Keratinocyte (primary cell): ENCODE measurements around the gene DSCAML1. TPM values are rescaled to one million over a fixed set of nuclear protein-coding genes. Genes with fewer than 3 reads are reported as not detected.

Source experiments
- DNase-seq: peaks from one replicate; pipeline ENCODE4 v3.0.0-alpha.2; 2011; ENCODE audit warnings: low read depth, missing footprints, low spot score
- FAIRE-seq: peaks from 2 replicates; lab custom pipeline; 2011; peaks lifted over from hg19 to GRCh38; lab: Jason Lieb, UNC
- H2AFZ ChIP-seq: 2 replicates; pipeline ENCODE4 v1.6.0; 2012; ENCODE audit warnings: low read length, control low read depth, inconsistent platforms; ENCODE audit not compliant: control insufficient read depth
- H3K27ac ChIP-seq: 2 replicates; pipeline ENCODE4 v1.5.1; 2011; ENCODE audit warnings: low read length; ENCODE audit not compliant: control insufficient read depth, insufficient read depth
- H3K27me3 ChIP-seq: 3 replicates; pipeline ENCODE4 v1.6.0; 2011; ENCODE audit warnings: low read length; ENCODE audit not compliant: control insufficient read depth, insufficient read depth; ENCODE audit errors: extremely low read depth
- H3K36me3 ChIP-seq, 2 experiments: 2 replicates in 1 of 2; 3 replicates in 1 of 2; pipeline ENCODE4 v1.5.1; 2011; ENCODE audit warnings: low read length in 2 of 2, mild to moderate bottlenecking in 1 of 2; ENCODE audit not compliant: control insufficient read depth in 2 of 2, insufficient read depth in 2 of 2; ENCODE audit errors: extremely low read depth in 1 of 2
- H3K4me1 ChIP-seq: 3 replicates; pipeline ENCODE4 v1.5.1; 2011; ENCODE audit warnings: low read length; ENCODE audit not compliant: control insufficient read depth, insufficient read depth; ENCODE audit errors: extremely low read depth
- H3K4me2 ChIP-seq: 3 replicates; pipeline ENCODE4 v1.6.0; 2011; ENCODE audit warnings: low read depth, low read length; ENCODE audit not compliant: control insufficient read depth, insufficient read depth; ENCODE audit errors: extremely low read depth
- H3K4me3 ChIP-seq, 3 experiments: fragments of 200-600 bp in 1 of 3; sonication (generic) in 1 of 3; 2 replicates in 2 of 3; 3 replicates in 1 of 3; pipeline ENCODE4 v1.5.1; 2011 to 2016; ENCODE audit warnings: low read length in 3 of 3, mild to moderate bottlenecking in 3 of 3, control low read depth in 2 of 3, inconsistent platforms in 1 of 3, low read depth in 1 of 3, mixed read lengths in 1 of 3, mixed run types in 1 of 3, moderate library complexity in 1 of 3; ENCODE audit not compliant: control insufficient read depth in 2 of 3, insufficient read depth in 2 of 3; ENCODE audit errors: extremely low read depth in 1 of 3
- H3K79me2 ChIP-seq: 2 replicates; pipeline ENCODE4 v1.6.0; 2012; ENCODE audit warnings: low read length; ENCODE audit not compliant: control insufficient read depth, insufficient read depth
- H3K9ac ChIP-seq: 3 replicates; pipeline ENCODE4 v1.6.0; 2011; ENCODE audit warnings: low read length; ENCODE audit not compliant: control insufficient read depth, insufficient read depth; ENCODE audit errors: extremely low read depth
- H3K9me1 ChIP-seq: 3 replicates; pipeline ENCODE4 v1.6.0; 2011; ENCODE audit warnings: low read length; ENCODE audit not compliant: control insufficient read depth, insufficient read depth; ENCODE audit errors: extremely low read depth
- H3K9me3 ChIP-seq: 2 replicates; pipeline ENCODE4 v1.5.1; 2012; ENCODE audit warnings: low read depth, low read length; ENCODE audit not compliant: control insufficient read depth
- H4K20me1 ChIP-seq: 3 replicates; pipeline ENCODE4 v1.6.0; 2011; ENCODE audit warnings: low read length; ENCODE audit not compliant: control insufficient read depth, insufficient read depth; ENCODE audit errors: extremely low read depth
- CTCF ChIP-seq, 3 experiments: IDR thresholded peaks in 1 of 3; conservative IDR thresholded peaks in 1 of 3; optimal IDR thresholded peaks in 1 of 3; 2 replicates in 2 of 3; 3 replicates in 1 of 3; pipeline versions ENCODE3 to v1.5.1; 2011; ENCODE audit warnings: low read length in 3 of 3, mild to moderate bottlenecking in 3 of 3, moderate library complexity in 2 of 3, control low read depth in 1 of 3, inconsistent platforms in 1 of 3; ENCODE audit not compliant: insufficient read depth in 2 of 3; ENCODE audit errors: extremely low read depth in 1 of 3
- EZH2 ChIP-seq: IDR thresholded peaks from one replicate; pipeline ENCODE4 v1.6.1; 2012; ENCODE audit warnings: inconsistent platforms, mild to moderate bottlenecking, low read length, moderate library complexity
- dilution Hi-C: fragments of 300-500 bp; cut with MboI; formaldehyde crosslinking; loops from one replicate; pipeline ENCODE4 v1.7.0; 2020; ENCODE audit warnings: low sequenced_read_pairs; ENCODE audit not compliant: extremely low pct_ligation_motif_present
- polyA plus RNA-seq, 5 experiments: library from polyadenylated mRNA; depleted of rRNA in 3 of 5; stranded (reverse) in 3 of 5; stranded (forward) in 1 of 5; unstranded in 1 of 5; fragments of >200 nt; gene quantifications; 1 replicate in 1 of 5; 2 replicates in 3 of 5; 3 replicates in 1 of 5; pipeline versions ENCODE4 v1.2.1 to v1.2.3, GENCODE V29; 2011 to 2012; ENCODE audit warnings: missing spikeins in 2 of 5, low read depth in 1 of 5, low replicate concordance in 1 of 5

DSCAML1 gene
- polyA plus RNA-seq, 1 donor (not counting 4 experiments of a cell fraction or from before 2014, with no cell fraction given): not detected

GRCh38 chr11:117837070-117837776 is 40.2 kb upstream of the DSCAML1 start:
- Histone ChIP-seq H3K4me2 (no peak overlapping the region), H3K79me2 (no peaks in the 10 kb centered on the region), H3K9me1 (no peaks in the 10 kb centered on the region), H3K36me3 (no peaks in the 10 kb centered on the region), H3K9ac (no peak overlapping the region), H3K9me3 (no peaks in the 10 kb centered on the region), H2AFZ (no peak overlapping the region), H3K4me3 (no peak overlapping the region), H3K4me1 (no peaks in the 10 kb centered on the region), H3K27me3 (peaks cover 43% of the 10 kb centered on the region), H3K27ac (no peak overlapping the region), H4K20me1 (no peaks in the 10 kb centered on the region)
- dilution Hi-C loops: no loop called here
- TF ChIP-seq EZH2: no peak
- TF ChIP-seq CTCF (optimal IDR thresholded peaks at IDR 0.05 in 1 of 3, IDR thresholded peaks at IDR 0.05 in 1 of 3, conservative IDR thresholded peaks at IDR 0.05 in 1 of 3; ENCODE audit: extremely low read depth in 1 of 3, insufficient read depth in 2 of 3, low read length in 3 of 3): no peak
- DNase-seq (no peak), FAIRE-seq (no peak)

- dilution Hi-C loops: no loop called here
- Histone ChIP-seq H3K4me2 (no peak overlapping the region), H3K9me3 (no peaks in the 10 kb centered on the region), H3K27me3 (peaks cover 43% of the 10 kb centered on the region), H3K4me3 (no peak overlapping the region), H3K9me1 (no peaks in the 10 kb centered on the region), H4K20me1 (no peaks in the 10 kb centered on the region), H3K36me3 (no peaks in the 10 kb centered on the region), H3K4me1 (no peaks in the 10 kb centered on the region), H3K9ac (no peak overlapping the region), H3K79me2 (no peaks in the 10 kb centered on the region), H3K27ac (no peak overlapping the region), H2AFZ (no peak overlapping the region)
- DNase-seq (no peak), FAIRE-seq (no peak)
- TF ChIP-seq CTCF (optimal IDR thresholded peaks at IDR 0.05 in 1 of 3, IDR thresholded peaks at IDR 0.05 in 1 of 3, conservative IDR thresholded peaks at IDR 0.05 in 1 of 3; ENCODE audit: extremely low read depth in 1 of 3, insufficient read depth in 2 of 3, low read length in 3 of 3) (no peak), EZH2 (no peak)
Measured at GRCh38 chr11:117836077-117836960, 39.3 kb upstream of the DSCAML1 start.
